ENCODE data around the gene CLDN4.
"Not testable (repeated sequence)": the region's sequence is repeated elsewhere in the genome, so short reads cannot be mapped to it uniquely, and the experiment has no call there.

CLDN4 gene

DNA sequence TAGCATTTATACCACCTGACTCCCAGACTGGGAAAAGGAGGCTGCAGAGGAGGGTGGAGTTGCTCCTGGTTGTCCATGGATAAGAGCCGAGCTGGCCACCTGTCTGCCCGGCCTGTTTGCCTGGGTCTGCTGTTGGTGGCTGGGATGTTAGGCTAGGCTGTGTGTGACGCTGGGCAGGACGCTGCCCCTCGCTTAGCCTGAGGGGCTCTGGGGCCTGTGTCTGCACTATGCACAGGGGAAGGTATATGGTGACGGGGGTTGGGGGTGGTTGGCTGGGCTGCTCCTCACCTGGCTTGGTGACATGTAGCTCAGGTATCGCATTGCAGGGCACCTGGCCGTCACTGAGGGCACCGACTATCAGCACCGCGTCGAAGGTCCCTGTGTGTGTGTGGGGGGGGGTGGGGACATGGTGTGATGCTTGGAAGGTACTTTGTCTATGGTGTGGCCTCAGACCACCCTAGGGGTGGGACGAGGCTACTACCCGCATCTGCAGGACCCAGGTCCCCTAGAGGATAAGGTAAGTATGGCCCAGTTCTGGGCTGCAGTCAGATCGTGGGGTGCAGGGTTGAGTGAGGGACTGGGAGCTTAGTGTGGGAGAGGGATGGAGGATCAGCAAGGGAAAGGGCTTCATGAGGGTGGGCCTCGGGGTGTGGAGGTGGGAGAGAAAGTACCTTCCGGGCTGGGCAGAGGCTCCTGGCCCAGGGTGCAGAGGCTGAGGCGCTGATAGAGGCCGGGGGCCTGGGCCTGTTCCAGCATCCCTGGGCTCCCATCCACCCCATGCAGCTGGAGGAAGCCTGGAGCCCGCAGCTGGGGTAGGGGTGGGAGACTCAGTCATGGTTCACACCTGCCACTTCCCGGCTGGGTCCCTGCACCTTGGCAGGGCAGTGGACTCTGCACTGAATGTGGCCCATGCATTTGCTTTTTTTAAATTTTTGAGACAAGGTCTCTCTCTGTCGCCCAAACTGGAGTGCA is 9.2 kb downstream of the CLDN4 start:
- H3K4me3 ChIP-seq (ENCODE audit: low read length): no peak overlapping the region
- no peak for DNase-seq (ENCODE audit: low read depth)
- TF ChIP-seq, protein P1, sequence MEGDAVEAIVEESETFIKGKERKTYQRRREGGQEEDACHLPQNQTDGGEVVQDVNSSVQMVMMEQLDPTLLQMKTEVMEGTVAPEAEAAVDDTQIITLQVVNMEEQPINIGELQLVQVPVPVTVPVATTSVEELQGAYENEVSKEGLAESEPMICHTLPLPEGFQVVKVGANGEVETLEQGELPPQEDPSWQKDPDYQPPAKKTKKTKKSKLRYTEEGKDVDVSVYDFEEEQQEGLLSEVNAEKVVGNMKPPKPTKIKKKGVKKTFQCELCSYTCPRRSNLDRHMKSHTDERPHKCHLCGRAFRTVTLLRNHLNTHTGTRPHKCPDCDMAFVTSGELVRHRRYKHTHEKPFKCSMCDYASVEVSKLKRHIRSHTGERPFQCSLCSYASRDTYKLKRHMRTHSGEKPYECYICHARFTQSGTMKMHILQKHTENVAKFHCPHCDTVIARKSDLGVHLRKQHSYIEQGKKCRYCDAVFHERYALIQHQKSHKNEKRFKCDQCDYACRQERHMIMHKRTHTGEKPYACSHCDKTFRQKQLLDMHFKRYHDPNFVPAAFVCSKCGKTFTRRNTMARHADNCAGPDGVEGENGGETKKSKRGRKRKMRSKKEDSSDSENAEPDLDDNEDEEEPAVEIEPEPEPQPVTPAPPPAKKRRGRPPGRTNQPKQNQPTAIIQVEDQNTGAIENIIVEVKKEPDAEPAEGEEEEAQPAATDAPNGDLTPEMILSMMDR (conservative IDR thresholded peaks at IDR 0.05; ENCODE audit: low read length): no peak

DNA sequence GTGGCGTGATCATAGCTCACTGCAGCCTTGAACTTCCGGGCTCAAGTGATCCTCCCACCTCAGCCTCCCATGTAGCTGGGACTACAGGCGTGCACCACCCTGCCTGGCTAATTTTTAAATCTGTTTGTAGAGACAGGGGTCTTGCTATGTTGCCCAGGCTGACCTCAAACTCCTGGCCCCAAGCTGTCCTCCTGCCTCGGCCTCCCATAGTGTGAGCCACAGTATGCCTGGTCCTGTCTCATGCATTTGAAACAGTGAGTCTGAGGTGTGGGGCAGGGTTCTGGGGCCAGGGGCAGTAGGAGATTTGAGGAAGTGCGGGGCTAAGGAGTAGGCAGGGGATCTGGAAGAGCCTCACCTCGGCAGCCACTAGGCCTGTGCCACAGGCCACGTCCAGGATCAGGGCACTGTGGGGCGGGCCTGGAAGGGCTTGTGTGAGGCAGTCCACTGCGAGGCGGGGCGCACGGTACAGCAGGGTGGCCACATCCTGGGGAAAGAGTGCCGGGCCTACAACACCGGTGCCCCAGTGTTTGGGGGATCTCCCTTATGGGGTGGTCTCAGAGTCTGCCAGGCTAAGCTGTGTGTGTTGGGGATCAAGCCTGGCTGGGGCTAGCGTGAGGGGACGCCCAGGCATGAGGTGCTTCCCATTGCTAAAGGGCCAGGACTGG is 10.1 kb downstream of the CLDN4 start:
- TF ChIP-seq, protein P1 (conservative IDR thresholded peaks at IDR 0.05; ENCODE audit: low read length): no peak

DNA sequence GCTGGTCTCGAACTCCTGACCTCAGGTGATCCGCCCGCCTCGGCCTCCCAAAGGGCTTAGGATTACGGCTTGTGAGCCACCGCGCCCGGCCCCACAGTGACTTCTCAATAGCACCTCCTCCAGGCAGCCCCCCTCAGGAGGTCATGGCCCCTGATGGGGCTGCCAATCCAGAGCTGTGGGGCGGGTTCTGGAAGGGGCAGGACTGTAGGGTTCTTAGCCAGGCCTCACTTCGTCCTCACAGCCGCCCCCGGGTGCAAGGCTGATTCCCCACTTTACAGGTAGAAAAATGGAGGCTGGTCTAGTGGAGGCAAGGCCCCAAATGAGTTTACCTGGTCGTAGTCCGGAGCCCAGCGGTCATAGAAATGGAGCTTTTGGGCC is 10.9 kb downstream of the CLDN4 start:
- TF ChIP-seq, protein P1 (conservative IDR thresholded peaks at IDR 0.05; ENCODE audit: low read length): no peak
- H3K4me3 ChIP-seq (ENCODE audit: low read length): peak overlapping the region; percentile 76
- no peak for DNase-seq (ENCODE audit: low read depth)

More for the DNA sequence above, 10.1 kb downstream of the CLDN4 start:
- H3K4me3 ChIP-seq (ENCODE audit: low read length): no peak overlapping the region
- DNase-seq (ENCODE audit: low read depth): no peak

DNA sequence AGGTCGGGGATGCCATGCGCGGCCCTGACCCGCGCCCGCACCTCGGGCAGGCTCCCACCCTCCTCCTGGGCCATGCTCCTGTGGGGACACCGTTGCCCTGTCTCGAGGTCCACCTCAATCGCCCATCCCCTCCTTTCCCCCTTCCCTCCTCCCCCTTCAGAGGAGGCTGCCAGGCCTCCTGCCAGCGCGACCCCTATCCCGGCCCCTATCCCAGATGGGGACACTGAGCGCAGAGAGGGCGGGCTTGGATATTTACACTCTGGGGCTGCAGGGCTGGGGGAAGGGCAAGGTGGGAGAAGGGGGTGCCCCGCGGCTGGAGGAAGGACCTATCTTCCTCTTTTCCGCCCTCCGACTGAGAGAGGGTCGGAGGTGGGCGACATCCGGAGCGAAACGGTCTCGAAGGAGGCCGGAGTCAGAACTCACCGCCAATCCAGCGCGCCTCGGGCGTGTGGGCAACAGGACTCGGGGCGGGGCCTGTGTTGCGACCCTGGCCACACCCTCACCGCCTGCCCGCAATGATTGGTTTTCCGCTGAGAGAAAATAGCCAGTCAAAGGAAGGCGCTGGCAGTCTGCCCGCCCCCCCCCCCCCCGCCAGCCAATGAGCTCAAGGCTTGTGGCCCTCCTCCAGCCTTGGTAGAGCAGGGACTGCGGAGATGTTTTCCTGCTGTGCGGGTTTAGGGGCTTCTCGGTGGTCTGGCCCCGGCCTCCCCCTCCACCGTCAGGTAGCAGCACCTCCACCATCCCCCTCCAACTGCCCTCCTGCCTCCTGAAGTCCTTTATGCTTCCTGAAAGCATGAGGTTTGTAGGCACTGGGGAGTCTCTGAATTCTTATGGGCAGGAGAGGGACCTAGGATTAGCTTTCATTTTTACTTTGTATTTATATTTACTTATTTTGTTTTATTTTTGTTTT is 11.5 kb downstream of the CLDN4 start, which contains the start of gene METTL27:
Gene METTL27, minus strand, starts transcription at position 450 of the 910 bp plus-strand sequence. Its CDS starts 376 bp downstream, at position 74.
- DNase-seq (ENCODE audit: low read depth): peak; percentile 90
- TF ChIP-seq, protein P1 (conservative IDR thresholded peaks at IDR 0.05; ENCODE audit: low read length): no peak
- peak within 1 kb of the TSS; percentile 80 for H3K4me3 ChIP-seq (ENCODE audit: low read length)

DNA sequence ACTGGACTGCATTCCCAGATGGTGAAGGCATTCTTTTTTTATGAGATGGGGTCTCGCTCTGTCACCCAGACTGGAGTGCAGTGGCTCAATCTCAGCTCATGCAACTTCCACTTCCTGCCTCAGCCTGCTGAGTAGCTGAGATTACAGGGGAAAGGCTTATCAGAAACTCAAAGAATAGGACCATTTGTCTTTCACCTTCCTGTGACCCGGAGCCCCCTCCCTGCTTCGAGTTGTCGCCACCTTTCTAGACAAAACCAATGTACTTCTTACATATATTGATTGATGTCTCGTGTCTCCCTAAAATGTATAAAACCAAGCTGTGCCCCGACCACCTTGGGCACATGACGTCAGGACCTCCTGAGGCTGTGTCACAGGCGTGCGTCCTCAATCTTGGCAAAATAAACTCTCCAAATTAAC is 13.3 kb downstream of the CLDN4 start:
- H3K4me3 ChIP-seq (ENCODE audit: low read length): no peak overlapping the region
- TF ChIP-seq, protein P1 (conservative IDR thresholded peaks at IDR 0.05; ENCODE audit: low read length): no peak
- no peak for DNase-seq (ENCODE audit: low read depth)

DNA sequence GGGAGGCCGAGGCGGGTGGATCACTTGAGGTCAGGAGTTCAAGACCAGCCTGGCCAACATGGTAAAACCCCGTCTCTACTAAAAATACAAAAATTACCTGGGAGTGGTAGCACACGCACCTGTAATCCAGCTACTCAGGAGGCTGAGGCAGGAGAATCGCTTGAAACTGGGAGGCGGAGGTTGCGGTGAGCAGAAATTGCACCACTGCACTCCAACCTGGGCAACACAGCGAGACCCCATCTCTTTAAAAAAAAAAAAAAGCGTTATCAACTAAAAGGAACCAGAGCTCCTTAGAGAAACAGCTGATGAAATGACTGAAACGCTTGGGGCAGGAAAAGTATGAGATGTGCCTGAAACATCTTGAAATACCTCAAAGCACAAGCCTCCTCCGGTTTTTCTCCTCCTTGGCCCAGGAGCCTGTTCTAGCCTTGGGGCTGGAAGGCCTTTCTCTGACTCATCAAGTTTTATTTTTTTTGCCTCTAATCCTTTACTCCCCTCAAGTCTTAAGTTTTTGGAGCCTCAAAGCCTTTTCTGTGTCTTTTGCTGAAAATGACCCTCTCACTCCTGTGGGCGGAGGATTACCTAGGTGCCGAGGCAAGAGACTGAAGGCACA is 14.2 kb downstream of the CLDN4 start:
- H3K4me3 ChIP-seq (ENCODE audit: low read length): no peak overlapping the region
- peak; percentile 71 for DNase-seq (ENCODE audit: low read depth)
- TF ChIP-seq, protein P1 (conservative IDR thresholded peaks at IDR 0.05; ENCODE audit: low read length): no peak

DNA sequence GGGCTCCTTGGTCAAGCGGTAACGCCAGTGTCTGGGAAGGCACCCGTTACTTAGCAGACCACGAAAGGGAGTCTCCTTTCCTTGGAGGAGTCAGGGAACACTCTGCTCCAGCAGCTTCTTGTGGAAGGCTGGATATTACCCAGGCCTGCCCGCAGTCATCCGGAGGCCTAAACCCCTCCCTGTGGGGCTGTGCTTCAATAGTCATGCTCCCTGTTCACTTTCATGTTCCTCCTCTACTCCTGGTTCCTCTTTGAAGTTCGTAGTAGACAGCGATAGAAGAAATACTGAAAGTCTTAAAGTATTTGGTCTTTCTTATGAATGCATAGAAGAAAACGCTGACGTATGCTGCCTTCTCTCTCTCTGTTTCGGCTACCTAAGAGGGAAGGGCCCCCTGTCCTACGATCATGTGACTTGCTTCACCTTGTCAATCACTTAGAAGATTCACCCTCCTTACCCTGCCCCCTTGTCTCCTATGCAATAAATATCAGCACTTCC is 15.0 kb downstream of the CLDN4 start:
- not testable (repeated sequence) for DNase-seq (ENCODE audit: low read depth); H3K4me3 ChIP-seq (ENCODE audit: low read length)
